Hepatocyte (in vitro differentiated cells): ENCODE data around the gene PRSS33.

Source experiments
- CTCF ChIP-seq: fragments of 200-600 bp; sonication (generic); IDR thresholded peaks from 2 replicates; pipeline ENCODE4 v1.5.1; 2016; ENCODE audit warnings: antibody characterized with exemption, mild to moderate bottlenecking; ENCODE audit not compliant: poor library complexity
- EZH2 ChIP-seq: fragments of 200-600 bp; sonication (generic); IDR thresholded peaks from 2 replicates; pipeline ENCODE4 v1.6.1; 2016; ENCODE audit warnings: antibody characterized with exemption, mild to moderate bottlenecking, borderline replicate concordance

- TF ChIP-seq CTCF (no peak), EZH2 (no peak)
These were observed 16.3 kb upstream of the PRSS33 start for GRCh38 chr16:2803545-2804195.
